ENCODE measurements around the gene DNAH8. TPM values are rescaled to one million over a fixed set of nuclear protein-coding genes. Genes with fewer than 3 reads are reported as not detected.

The DNAH8 gene
- polyA plus RNA-seq, 3 donors = under 0.01 TPM; not detected in 2

DNA sequence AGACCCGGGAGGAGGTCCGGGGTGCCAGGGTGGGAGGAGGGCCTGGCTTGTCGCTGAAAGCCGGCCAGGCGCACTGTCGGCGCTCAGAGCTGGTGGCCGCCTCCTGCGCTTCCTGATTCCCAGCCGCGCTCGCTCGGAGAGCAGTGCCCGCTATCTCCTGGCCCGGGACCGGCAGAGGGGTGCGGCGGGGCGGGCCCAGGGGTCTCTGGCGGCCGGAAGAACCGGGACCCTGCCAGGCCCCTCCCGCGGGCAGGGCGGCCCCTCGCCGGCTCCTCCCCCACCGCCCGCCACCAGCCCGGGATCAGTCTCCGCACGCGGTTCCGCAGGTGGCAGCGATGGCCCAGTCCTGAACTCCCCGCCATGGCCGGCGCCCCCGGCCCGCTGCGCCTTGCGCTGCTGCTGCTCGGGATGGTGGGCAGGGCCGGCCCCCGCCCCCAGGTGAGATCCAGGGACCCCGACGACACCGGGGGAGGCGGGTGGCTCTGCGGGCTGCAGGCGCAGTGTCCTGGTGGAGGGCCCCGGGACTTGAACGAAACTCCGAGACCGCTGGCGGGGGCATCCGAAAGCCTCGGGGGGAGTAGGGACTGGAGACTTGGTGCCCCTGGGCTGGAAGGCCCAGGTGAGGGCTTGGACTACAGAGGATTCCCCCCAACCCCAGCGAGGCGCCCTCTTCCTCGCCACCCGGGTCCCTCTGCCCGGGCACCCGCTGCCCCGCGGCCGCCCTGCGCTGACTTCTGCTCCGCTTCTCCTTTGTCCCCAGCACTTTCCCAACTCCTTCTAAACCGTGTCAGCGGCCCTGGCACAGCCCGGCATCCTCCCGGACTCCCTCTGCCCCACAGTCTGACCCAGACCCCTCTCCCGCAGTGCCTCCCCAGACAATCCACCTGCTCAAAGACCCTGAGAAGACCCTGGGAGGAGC, 333.6 kb downstream of the DNAH8 start, which contains the start of gene GLP1R:
TSS of gene GLP1R (plus strand) at position 301 of the 919 bp plus-strand sequence. CDS start at position 361, 60 bp downstream.
- H3K27ac ChIP-seq (ENCODE audit: low read depth, low read length) = no peak within 1 kb of the TSS
- 3% methylated on average over 63 to 74 of the region's 74 CpGs for WGBS, 3 donors

DNA sequence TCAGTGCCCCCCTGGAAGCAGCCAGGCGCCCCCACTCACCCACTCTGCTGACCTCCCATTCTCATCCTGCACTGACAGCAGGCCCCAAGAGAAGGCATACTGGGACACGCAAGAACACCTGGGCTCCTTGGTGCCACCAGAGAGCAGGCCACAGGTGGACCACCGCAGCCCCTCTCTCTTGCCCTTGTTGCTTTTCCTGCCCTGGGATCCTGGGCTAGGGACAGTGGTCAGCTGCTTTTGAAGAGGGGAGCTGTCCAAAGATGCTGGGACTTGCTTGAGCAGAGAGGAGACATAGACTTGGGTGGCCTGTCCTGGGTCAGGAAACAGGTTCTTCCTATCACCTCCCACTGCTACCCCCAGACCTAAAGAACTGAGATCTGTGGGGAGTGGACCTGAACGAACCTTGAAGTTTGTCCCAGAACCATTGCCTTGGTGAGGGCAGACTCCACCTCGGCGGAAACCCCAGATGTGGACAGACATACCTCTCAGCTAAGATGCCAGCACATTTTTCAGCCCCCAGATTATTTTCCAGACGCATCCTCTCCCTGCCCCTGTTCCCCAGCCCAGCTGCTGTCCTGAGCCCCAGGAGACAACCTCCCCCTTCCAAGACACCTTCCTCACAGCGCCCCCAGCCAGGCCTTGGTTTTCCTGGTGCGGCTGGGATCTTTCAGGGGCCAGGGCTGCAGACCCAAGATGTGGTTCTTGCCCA, 334.6 kb downstream of the DNAH8 start:
- no peak overlapping the region for H3K27ac ChIP-seq (ENCODE audit: low read depth, low read length)
- WGBS, 3 donors = 62 to 87% (median 86%) methylated on average over 9 of the region's 9 CpGs

DNA sequence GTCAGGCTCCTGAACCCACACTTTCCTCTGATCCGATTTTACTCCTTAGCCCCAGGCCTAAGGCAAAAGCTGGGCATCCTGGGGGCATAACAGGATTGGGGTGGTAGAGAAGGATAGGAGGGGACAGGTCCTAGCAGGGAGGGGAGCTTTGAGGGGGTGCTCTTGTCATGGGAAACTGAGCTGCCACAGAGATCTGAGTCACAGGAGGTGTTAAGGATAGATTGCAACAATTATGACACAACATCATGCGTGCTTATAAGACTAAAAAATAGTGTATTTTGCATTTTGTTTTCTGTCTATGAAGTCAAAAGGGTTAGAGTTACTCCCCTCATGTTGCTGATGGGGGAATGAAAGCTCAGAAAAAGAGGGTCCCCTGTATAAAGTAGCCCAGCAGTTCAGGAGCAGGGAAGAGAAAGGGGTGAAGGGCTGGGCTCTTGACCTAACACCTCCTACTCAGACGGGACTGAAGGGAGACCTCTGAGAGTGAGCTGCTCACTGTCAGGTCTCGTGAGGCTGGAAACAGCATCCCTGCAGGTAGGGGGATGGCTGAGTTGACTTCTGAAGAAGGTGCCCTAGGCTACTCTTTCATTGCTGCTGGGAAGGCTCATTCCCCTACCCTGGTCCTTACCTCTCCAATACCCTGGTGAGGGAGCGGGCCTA, 335.5 kb downstream of the DNAH8 start:
- no peak overlapping the region for H3K27ac ChIP-seq (ENCODE audit: low read depth, low read length)
- WGBS, 3 donors = 78 to 86% (median 81%) methylated on average over 5 of the region's 5 CpGs

DNA sequence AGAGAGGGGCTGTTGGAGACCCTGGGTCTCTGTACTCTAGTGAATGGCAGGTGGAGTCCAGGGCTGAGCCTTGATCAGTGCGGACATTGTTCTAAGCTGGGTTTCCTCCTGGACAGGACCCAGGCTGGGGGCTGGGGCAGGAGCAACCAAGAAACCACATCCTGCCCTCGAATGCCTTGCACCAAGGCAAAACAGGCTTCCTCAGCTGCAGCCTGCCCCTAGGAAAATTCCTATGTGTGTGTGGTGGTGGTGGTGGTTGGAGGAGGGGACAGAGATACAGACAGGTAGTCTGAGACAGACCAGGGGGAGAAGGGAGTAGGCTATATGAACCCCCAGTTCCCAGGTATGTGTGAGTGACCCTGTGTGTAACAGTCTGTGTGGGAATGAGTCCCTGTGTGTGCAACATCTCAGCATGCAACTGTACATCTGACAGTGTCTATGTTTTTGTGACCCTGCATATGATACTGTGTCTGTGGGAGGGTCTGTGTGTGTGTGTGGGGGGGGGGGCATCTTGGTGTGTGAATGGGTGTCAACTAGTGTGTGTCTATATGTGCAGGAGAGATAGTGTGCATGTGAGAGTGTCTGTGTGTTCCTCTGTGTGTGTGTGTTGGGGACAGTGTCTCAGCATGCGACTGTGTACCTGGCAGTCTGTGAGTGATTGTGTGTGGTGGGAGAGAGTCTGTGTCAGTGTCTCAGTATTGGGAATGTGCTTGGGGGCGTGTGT, 336.4 kb downstream of the DNAH8 start:
- no peak overlapping the region for H3K27ac ChIP-seq (ENCODE audit: low read depth, low read length)

DNA sequence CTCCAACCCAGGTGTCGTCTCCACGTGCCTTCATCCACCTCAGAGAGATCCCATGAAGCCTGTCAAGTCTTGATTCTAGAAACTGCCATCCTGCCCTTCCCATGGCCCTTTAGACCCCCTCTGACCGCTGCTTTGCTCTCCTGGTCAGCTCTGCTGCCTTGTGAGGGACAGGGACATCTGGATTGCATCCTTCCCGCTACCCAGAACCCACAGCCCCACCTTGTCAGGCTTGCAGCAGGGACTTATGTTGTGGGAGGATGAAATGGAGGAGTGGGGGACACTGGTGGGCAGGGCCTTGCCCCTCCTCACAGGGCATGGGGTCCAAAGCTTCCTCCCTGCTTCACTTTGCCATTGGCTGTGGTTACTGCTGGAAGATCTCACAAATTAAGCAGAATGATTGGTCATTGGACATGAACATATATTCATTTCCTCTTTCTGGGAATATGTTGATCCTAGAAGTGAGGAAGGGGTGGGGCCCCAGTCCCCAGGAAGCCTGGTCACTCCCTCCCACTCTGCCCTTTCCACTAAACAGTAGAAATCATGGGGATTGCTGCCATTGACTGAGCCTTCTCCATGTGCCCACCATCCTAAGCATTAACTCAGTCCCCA, 338.0 kb downstream of the DNAH8 start:
- H3K27ac ChIP-seq (ENCODE audit: low read depth, low read length) = no peak overlapping the region
- WGBS, 3 donors = 75 to 92% (median 87%) methylated on average over 4 of the region's 4 CpGs

More for the DNA sequence above, 336.4 kb downstream of the DNAH8 start:
- WGBS, 3 donors = 48 to 55% (median 49%) methylated on average over 4 of the region's 4 CpGs

- no peak overlapping the region for H3K27ac ChIP-seq (ENCODE audit: low read depth, low read length)
- WGBS, 3 donors = 42 to 73% (median 73%) methylated on average over 9 of the region's 9 CpGs
These were observed 338.9 kb downstream of the DNAH8 start for GRCh38 chr6:39053854-39054576.

- WGBS, 3 donors = 47 to 81% (median 78%) methylated on average over 9 of the region's 9 CpGs
- no peak overlapping the region for H3K27ac ChIP-seq (ENCODE audit: low read depth, low read length)
These were observed 339.5 kb downstream of the DNAH8 start for GRCh38 chr6:39054577-39055142.

- H3K27ac ChIP-seq (ENCODE audit: low read depth, low read length) = no peak overlapping the region
- WGBS, 3 donors = 83 to 85% (median 84%) methylated on average over 7 of the region's 7 CpGs
These were observed 340.6 kb downstream of the DNAH8 start for GRCh38 chr6:39055661-39056060.

DNA sequence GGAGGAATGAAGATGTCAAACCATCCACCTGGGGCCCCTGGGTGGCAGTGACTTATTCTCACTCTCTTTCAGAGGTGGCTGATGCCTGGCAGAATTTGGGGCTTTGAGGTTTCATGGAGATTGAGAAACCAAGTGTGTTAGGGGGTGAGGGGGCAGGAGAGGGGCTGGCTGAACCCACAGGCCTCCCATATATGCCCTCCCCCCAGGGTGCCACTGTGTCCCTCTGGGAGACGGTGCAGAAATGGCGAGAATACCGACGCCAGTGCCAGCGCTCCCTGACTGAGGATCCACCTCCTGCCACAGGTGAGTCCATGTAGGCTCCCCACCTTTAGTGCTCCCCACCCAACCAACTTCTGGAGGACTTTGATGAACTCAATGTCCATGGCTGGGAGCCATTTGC, 341.1 kb downstream of the DNAH8 start:
- no peak overlapping the region for H3K27ac ChIP-seq (ENCODE audit: low read depth, low read length)
- WGBS, 3 donors = 92 to 98% (median 97%) methylated on average over 5 of the region's 5 CpGs

GRCh38 chr6:39056681-39057080, 341.6 kb downstream of the DNAH8 start:
- 82 to 91% (median 85%) methylated on average over 9 of the region's 9 CpGs for whole genome bisulfite sequencing, 3 donors
- no peak overlapping the region for H3K27ac ChIP-seq (ENCODE audit: low read depth, low read length)

DNA sequence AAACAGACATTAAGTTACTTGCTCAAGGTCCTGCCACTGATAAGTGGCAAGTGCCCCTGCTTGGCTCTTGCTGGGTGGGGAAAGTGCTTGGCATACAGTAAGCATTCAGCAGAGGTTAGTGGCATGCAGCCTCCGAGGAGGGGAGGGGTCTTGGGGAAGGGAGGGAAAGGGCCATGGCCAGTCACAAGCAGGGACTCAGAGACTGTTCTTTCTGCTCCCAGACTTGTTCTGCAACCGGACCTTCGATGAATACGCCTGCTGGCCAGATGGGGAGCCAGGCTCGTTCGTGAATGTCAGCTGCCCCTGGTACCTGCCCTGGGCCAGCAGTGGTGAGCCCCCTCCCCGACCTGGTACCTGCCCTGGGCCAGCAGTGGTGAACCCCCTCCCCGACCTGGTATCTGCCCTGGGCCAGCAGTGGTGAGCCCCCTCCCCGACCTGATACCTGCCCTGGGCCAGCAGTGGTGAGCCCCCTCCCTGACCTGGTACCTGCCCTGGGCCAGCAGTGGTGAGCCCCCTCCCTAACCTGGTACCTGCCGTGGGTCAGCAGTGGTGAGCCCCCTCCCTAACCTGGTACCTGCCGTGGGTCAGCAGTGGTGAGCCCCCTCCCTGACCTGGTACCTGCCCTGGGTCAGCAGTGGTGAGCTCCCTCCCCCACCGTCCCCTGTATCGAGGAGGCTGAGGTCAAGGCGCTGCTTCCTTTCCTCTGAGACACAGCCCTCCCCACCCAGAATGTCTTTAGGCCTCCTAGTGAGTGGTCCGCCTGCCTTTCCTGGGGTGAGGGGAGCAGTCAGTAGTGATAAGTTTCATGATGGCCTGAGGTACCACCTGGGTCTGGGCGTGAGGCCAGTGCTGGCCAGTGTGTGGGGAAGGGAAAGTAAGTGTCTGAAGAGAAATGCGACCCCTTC, 342.4 kb downstream of the DNAH8 start:
- no peak overlapping the region for H3K27ac ChIP-seq (ENCODE audit: low read depth, low read length)
- WGBS, 3 donors = 67 to 79% (median 71%) methylated on average over 16 to 17 of the region's 17 CpGs

GRCh38 chr6:39058471-39059147, 343.5 kb downstream of the DNAH8 start:
- H3K27ac ChIP-seq (ENCODE audit: low read depth, low read length) = no peak overlapping the region
- WGBS, 3 donors = 74 to 96% (median 77%) methylated on average over 6 of the region's 6 CpGs

GRCh38 chr6:39059496-39060310, 344.6 kb downstream of the DNAH8 start:
- WGBS, 3 donors = 57 to 74% (median 65%) methylated on average over 14 of the region's 14 CpGs
- H3K27ac ChIP-seq (ENCODE audit: low read depth, low read length) = no peak overlapping the region

GRCh38 chr6:39060467-39061160, 345.5 kb downstream of the DNAH8 start:
- WGBS, 3 donors = 72 to 84% (median 76%) methylated on average over 7 of the region's 7 CpGs
- H3K27ac ChIP-seq (ENCODE audit: low read depth, low read length) = no peak overlapping the region
